ENCODE measurements around the gene NENF.

NENF gene

GRCh38 chr1:212433577-212434462 lies 1.1 kb downstream of the NENF start:
- no peaks in the 10 kb centered on the region for H3K9me3 ChIP-seq (ENCODE audit: insufficient read depth, low read depth, low read length)
- H3K4me3 ChIP-seq (ENCODE audit: low read length), result peak overlapping the region; percentile 83
- H3K36me3 ChIP-seq (ENCODE audit: insufficient read depth, low read length), result no peaks in the 10 kb centered on the region
- peaks cover 18% of the 10 kb centered on the region for H3K27me3 ChIP-seq (ENCODE audit: insufficient read depth, low read length)
- peaks cover 15% of the 10 kb centered on the region for H3K4me1 ChIP-seq (ENCODE audit: insufficient read depth, low read length)
- H3K9ac ChIP-seq (ENCODE audit: low read depth, low read length), result no peak overlapping the region; the same call in 1 of the 2 replicates
- H3K27ac ChIP-seq (ENCODE audit: low read depth, low read length), result no peak overlapping the region
- 75% methylated on average over 12 of the region's 17 CpGs for WGBS

- H3K27me3 ChIP-seq (ENCODE audit: insufficient read depth, low read length), result peaks cover 18% of the 10 kb centered on the region
- no peak overlapping the region for H3K27ac ChIP-seq (ENCODE audit: low read depth, low read length)
- no peak overlapping the region for H3K4me3 ChIP-seq (ENCODE audit: low read length)
- H3K9ac ChIP-seq (ENCODE audit: low read depth, low read length), result no peak overlapping the region
- WGBS, result 95% methylated on average over 3 of the region's 4 CpGs
- peaks cover 15% of the 10 kb centered on the region for H3K4me1 ChIP-seq (ENCODE audit: insufficient read depth, low read length)
- H3K36me3 ChIP-seq (ENCODE audit: insufficient read depth, low read length), result no peaks in the 10 kb centered on the region
- H3K9me3 ChIP-seq (ENCODE audit: insufficient read depth, low read depth, low read length), result no peaks in the 10 kb centered on the region
Measured at GRCh38 chr1:212434992-212435391, 2.3 kb downstream of the NENF start.

GRCh38 chr1:212437179-212437798 lies 4.6 kb downstream of the NENF start:
- 95% methylated on average over 4 of the region's 4 CpGs for WGBS
- Histone ChIP-seq H3K27me3 (ENCODE audit: insufficient read depth, low read length) (peaks cover 15% of the 10 kb centered on the region), H3K4me1 (ENCODE audit: insufficient read depth, low read length) (peaks cover 3% of the 10 kb centered on the region; the same call in 1 of the 2 replicates), H3K27ac (ENCODE audit: low read depth, low read length) (no peak overlapping the region), H3K9ac (ENCODE audit: low read depth, low read length) (no peak overlapping the region), H3K36me3 (ENCODE audit: insufficient read depth, low read length) (no peaks in the 10 kb centered on the region), H3K9me3 (ENCODE audit: insufficient read depth, low read depth, low read length) (no peaks in the 10 kb centered on the region), H3K4me3 (ENCODE audit: low read length) (no peak overlapping the region)

GRCh38 chr1:212438831-212439237 lies 6.1 kb downstream of the NENF start:
- H3K4me1 ChIP-seq (ENCODE audit: insufficient read depth, low read length), result no peaks in the 10 kb centered on the region
- H3K27ac ChIP-seq (ENCODE audit: low read depth, low read length), result no peak overlapping the region
- H3K27me3 ChIP-seq (ENCODE audit: insufficient read depth, low read length), result peaks cover 5% of the 10 kb centered on the region; the same call in 1 of the 2 replicates
- no peak overlapping the region for H3K9ac ChIP-seq (ENCODE audit: low read depth, low read length)
- H3K36me3 ChIP-seq (ENCODE audit: insufficient read depth, low read length), result no peaks in the 10 kb centered on the region
- no peak overlapping the region for H3K4me3 ChIP-seq (ENCODE audit: low read length)
- H3K9me3 ChIP-seq (ENCODE audit: insufficient read depth, low read depth, low read length), result no peaks in the 10 kb centered on the region
- WGBS, result 75% methylated on average over 1 of the region's 2 CpGs

- no peaks in the 10 kb centered on the region for H3K4me1 ChIP-seq (ENCODE audit: insufficient read depth, low read length)
- H3K9ac ChIP-seq (ENCODE audit: low read depth, low read length), result no peak overlapping the region
- H3K9me3 ChIP-seq (ENCODE audit: insufficient read depth, low read depth, low read length), result no peaks in the 10 kb centered on the region
- H3K27me3 ChIP-seq (ENCODE audit: insufficient read depth, low read length), result no peaks in the 10 kb centered on the region
- no peaks in the 10 kb centered on the region for H3K36me3 ChIP-seq (ENCODE audit: insufficient read depth, low read length)
- no peak overlapping the region for H3K27ac ChIP-seq (ENCODE audit: low read depth, low read length)
- 73% methylated on average over 9 of the region's 9 CpGs for WGBS
- no peak overlapping the region for H3K4me3 ChIP-seq (ENCODE audit: low read length)
Measured at GRCh38 chr1:212440419-212440818, 7.7 kb downstream of the NENF start.

GRCh38 chr1:212442408-212442807 lies 9.7 kb downstream of the NENF start:
- 97% methylated on average over 5 of the region's 5 CpGs for WGBS
- H3K4me1 ChIP-seq (ENCODE audit: insufficient read depth, low read length), result no peaks in the 10 kb centered on the region
- no peak overlapping the region for H3K9ac ChIP-seq (ENCODE audit: low read depth, low read length)
- H3K4me3 ChIP-seq (ENCODE audit: low read length), result no peak overlapping the region
- H3K9me3 ChIP-seq (ENCODE audit: insufficient read depth, low read depth, low read length), result no peaks in the 10 kb centered on the region
- no peaks in the 10 kb centered on the region for H3K27me3 ChIP-seq (ENCODE audit: insufficient read depth, low read length)
- H3K36me3 ChIP-seq (ENCODE audit: insufficient read depth, low read length), result no peaks in the 10 kb centered on the region
- no peak overlapping the region for H3K27ac ChIP-seq (ENCODE audit: low read depth, low read length)

GRCh38 chr1:212446333-212446732 lies 13.6 kb downstream of the NENF start:
- no peaks in the 10 kb centered on the region for H3K9me3 ChIP-seq (ENCODE audit: insufficient read depth, low read depth, low read length)
- no peak overlapping the region for H3K4me3 ChIP-seq (ENCODE audit: low read length)
- no peaks in the 10 kb centered on the region for H3K4me1 ChIP-seq (ENCODE audit: insufficient read depth, low read length)
- 90% methylated on average over 8 of the region's 8 CpGs for WGBS
- H3K36me3 ChIP-seq (ENCODE audit: insufficient read depth, low read length), result no peaks in the 10 kb centered on the region
- no peaks in the 10 kb centered on the region for H3K27me3 ChIP-seq (ENCODE audit: insufficient read depth, low read length)
- no peak overlapping the region for H3K9ac ChIP-seq (ENCODE audit: low read depth, low read length)
- H3K27ac ChIP-seq (ENCODE audit: low read depth, low read length), result no peak overlapping the region

- Histone ChIP-seq H3K27ac (ENCODE audit: low read depth, low read length) (no peak overlapping the region), H3K4me3 (ENCODE audit: low read length) (no peak overlapping the region), H3K36me3 (ENCODE audit: insufficient read depth, low read length) (no peaks in the 10 kb centered on the region), H3K9me3 (ENCODE audit: insufficient read depth, low read depth, low read length) (no peaks in the 10 kb centered on the region), H3K27me3 (ENCODE audit: insufficient read depth, low read length) (no peaks in the 10 kb centered on the region), H3K9ac (ENCODE audit: low read depth, low read length) (no peak overlapping the region), H3K4me1 (ENCODE audit: insufficient read depth, low read length) (no peaks in the 10 kb centered on the region)
- 86% methylated on average over 2 of the region's 2 CpGs for WGBS
Measured at GRCh38 chr1:212447478-212447877, 14.8 kb downstream of the NENF start.

GRCh38 chr1:212450331-212450881 lies 17.7 kb downstream of the NENF start:
- no peak overlapping the region for H3K9ac ChIP-seq (ENCODE audit: low read depth, low read length)
- H3K4me3 ChIP-seq (ENCODE audit: low read length), result no peak overlapping the region
- no peaks in the 10 kb centered on the region for H3K9me3 ChIP-seq (ENCODE audit: insufficient read depth, low read depth, low read length)
- no peaks in the 10 kb centered on the region for H3K27me3 ChIP-seq (ENCODE audit: insufficient read depth, low read length)
- H3K4me1 ChIP-seq (ENCODE audit: insufficient read depth, low read length), result no peaks in the 10 kb centered on the region
- no peaks in the 10 kb centered on the region for H3K36me3 ChIP-seq (ENCODE audit: insufficient read depth, low read length)
- 90% methylated on average over 4 of the region's 4 CpGs for WGBS
- no peak overlapping the region for H3K27ac ChIP-seq (ENCODE audit: low read depth, low read length)

- Histone ChIP-seq H3K4me1 (ENCODE audit: insufficient read depth, low read length) (no peaks in the 10 kb centered on the region), H3K27me3 (ENCODE audit: insufficient read depth, low read length) (no peaks in the 10 kb centered on the region), H3K9ac (ENCODE audit: low read depth, low read length) (no peak overlapping the region), H3K9me3 (ENCODE audit: insufficient read depth, low read depth, low read length) (no peaks in the 10 kb centered on the region), H3K4me3 (ENCODE audit: low read length) (no peak overlapping the region), H3K27ac (ENCODE audit: low read depth, low read length) (no peak overlapping the region), H3K36me3 (ENCODE audit: insufficient read depth, low read length) (no peaks in the 10 kb centered on the region)
- WGBS, result 87% methylated on average over 6 of the region's 6 CpGs
Measured at GRCh38 chr1:212451416-212452322, 18.9 kb downstream of the NENF start.

Measured in HUES64 (cell line).